Gastrocnemius medialis (tissue), 4 donors: Measurements from ENCODE around the gene C5orf52.

ENCODE experiments used
- POLR2A ChIP-seq, 2 donors: fragments of 450-650 bp; IDR thresholded peaks; one replicate each; pipeline ENCODE4 v1.6.1; 2017; ENCODE audit warnings: antibody characterized with exemption in 2 of 2, mild to moderate bottlenecking in 2 of 2, moderate library complexity in 2 of 2
- TF ChIP-seq, protein P1 (sequence below), 5 experiments: fragments of 450-650 bp in 3 of 5; fragments of 200-600 bp in 2 of 5; sonication (generic) in 2 of 5; IDR thresholded peaks in 4 of 5; conservative IDR thresholded peaks in 1 of 5; 1 replicate in 4 of 5; 2 replicates in 1 of 5; pipeline ENCODE4 v1.5.1; 2016 to 2019; ENCODE audit warnings: antibody characterized with exemption in 5 of 5, mild to moderate bottlenecking in 3 of 5, moderate library complexity in 3 of 5

DNA sequence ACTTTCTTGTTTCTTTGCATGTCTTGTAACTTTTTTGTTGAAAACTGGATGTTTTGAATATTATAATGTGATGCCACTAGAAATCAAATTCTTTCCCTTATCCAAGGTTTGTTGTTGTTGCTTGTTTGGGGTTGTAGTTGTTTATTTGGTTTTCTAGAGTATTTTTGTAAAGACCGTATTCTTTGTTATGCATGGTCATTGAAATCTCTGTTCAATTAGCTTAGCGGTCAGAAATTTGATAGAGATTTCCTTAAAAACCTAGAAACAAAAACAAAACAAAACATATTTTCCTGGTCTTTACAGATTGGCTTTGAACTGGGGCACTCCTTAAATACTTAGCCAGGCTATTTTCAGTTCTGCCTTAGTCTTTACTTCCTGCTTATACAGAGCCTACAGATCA lies 41.0 kb upstream of the C5orf52 start:
- TF ChIP-seq, protein P1, sequence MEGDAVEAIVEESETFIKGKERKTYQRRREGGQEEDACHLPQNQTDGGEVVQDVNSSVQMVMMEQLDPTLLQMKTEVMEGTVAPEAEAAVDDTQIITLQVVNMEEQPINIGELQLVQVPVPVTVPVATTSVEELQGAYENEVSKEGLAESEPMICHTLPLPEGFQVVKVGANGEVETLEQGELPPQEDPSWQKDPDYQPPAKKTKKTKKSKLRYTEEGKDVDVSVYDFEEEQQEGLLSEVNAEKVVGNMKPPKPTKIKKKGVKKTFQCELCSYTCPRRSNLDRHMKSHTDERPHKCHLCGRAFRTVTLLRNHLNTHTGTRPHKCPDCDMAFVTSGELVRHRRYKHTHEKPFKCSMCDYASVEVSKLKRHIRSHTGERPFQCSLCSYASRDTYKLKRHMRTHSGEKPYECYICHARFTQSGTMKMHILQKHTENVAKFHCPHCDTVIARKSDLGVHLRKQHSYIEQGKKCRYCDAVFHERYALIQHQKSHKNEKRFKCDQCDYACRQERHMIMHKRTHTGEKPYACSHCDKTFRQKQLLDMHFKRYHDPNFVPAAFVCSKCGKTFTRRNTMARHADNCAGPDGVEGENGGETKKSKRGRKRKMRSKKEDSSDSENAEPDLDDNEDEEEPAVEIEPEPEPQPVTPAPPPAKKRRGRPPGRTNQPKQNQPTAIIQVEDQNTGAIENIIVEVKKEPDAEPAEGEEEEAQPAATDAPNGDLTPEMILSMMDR (IDR thresholded peaks at IDR 0.05 in 4 of 5, conservative IDR thresholded peaks at IDR 0.05 in 1 of 5), result no peak
- TF ChIP-seq POLR2A (IDR thresholded peaks at IDR 0.05), result no peak
